NCI-H2081 (cell line): ENCODE results near the gene MKI67.

Source experiments
- DNase-seq, 2 experiments: peaks; one replicate each; lab custom pipeline; 2025; lab: John Stamatoyannopoulos, UW

Gene MKI67

DNA sequence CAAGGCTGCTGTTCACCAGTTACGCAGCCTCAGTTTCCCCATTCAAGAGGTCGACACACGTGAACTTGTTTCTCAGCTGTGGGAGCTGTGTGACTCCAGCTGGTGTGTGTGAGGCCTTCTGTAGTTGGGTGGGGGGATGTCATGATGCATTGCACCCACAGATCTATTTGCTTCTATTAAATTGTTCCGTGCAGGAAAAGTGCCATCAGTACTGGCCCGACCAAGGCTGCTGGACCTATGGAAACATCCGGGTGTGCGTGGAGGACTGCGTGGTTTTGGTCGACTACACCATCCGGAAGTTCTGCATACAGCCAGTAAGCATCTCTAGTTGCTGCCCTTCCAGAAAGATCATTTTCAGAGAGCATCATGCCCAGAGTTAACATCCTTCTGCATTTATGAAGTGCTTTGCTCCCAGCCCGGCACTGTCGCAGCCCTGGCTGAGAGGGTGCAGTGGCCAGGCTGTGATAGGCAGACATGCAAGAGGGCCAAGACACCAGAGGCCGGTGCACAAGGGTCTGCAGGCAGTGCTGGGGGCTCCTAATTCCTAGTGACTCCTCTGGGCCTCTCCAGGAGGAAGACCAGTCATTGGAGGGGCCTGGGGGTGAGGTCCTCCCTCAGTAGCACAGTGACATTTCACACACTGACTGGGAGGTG is 60.2 kb downstream of the MKI67 start:
- DNase-seq = no peak

GRCh38 chr10:128064970-128065580 is 61.1 kb downstream of the MKI67 start:
- no peak for DNase-seq

- no peak for DNase-seq
Observed at GRCh38 chr10:128064108-128064969, 61.9 kb downstream of the MKI67 start.

GRCh38 chr10:128063736-128064107 is 62.5 kb downstream of the MKI67 start:
- DNase-seq = no peak

- DNase-seq = no peak
Observed at GRCh38 chr10:128062881-128063563, 63.2 kb downstream of the MKI67 start.

DNA sequence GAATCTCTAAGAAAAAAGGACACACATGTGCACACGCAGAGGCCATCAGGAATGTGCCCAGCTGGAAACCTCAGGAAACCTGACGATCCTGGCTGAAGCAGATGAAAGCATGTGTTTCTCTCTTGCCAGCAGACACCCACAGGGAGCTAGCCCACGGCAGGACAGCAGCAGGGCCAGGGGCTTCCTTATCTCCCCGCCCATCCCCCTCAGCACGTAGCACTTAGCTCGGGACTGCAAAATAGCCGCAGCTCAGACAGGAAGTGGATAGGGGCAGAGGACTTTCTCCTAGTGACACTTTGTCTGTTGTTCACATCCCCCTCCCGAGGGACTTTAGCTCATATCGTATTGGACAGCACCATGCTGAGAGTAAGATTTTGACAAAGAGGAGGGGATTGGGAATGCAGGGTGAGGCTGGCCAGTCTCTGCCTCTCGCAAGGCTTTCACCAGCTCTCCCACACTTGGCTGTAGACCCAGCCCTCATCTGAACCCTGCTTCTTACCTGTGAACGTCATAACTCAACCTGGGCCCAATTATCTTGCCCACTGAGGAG is 63.8 kb downstream of the MKI67 start:
- no peak for DNase-seq

DNA sequence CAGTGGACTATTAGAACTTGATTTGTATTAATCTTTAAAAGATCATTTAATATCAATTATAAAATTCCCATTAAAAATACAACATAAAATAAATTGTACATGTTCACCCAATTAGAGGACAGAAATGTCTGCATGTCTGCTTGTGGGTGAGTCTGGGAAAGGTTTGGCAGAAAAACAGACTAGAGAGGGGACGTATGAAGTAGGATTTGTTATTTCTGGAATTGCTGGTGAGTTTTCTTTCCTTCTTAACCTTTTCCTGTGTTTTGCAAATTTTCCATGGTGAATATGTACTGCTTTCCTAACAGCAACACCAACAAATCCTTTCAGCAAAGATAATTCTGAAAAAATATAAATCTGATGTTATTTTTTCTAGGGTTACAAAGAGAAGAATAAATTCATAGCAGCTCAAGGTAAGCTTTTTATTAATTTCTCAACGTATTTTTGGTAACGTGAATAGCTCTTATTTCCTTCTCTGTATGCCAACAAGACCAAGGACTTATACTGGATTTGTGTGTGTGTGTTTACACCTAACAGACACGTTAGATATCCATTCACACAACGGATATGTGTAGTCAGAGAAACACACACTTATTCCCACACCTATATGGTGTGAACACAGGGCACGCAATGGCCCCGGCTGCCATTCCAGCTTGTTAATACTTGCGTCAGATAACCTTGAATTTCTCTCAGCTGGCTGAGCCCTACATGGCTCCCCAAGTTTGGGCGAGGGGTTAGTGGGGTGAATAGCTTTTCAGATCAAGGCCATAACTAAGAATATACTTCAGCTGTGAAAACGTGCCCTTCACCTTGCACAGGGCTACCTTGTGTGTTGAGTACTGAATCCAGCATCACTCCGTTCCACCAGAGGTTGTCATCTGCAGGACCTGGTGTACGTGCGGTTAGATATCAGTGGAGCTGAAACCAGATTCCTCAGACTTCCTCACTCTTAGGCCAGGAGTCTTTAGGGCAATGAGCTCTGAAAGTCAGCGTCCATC is 64.6 kb downstream of the MKI67 start:
- DNase-seq = no peak

DNA sequence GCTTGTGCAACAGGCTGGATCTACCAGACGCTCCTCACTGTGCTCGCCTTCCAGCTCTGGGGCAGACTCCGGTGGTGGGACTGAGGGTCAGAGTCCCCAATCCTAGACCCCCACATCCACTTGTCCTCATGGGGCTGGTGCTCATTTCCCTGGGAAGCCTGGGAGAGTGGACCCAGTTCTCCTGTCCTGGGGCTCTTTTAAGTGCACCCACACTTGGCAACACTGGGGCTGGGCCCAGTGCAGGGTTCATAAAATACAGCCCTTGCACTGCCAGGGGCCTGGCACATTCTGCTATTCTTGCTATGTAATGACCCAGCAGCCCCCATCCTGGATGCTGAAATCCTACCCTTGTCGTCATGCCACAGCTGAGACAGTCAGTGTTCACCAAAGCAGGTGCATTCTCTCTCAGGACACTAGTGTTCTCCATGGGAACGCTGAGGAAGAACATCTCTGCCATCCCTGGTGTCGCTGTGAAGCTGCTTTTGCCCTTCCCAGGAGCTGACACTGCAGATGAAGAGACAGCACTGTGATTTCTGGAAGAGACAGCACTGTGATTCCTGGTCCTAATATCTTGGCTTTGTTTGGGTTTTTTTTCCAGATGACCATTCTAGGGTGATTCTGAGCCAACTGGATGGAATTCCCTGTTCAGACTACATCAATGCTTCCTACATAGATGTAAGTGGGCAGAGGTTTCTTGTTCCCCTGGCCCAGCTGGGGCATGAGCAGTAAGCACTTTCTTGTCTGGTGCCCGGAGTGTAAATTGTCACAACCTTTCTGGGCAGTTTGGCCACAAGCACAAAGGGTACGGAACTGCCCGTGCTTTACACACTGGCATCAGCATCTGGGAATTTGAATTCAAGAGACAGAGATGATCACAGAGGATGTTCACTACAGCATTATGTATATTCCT is 65.6 kb downstream of the MKI67 start:
- no peak for DNase-seq

DNA sequence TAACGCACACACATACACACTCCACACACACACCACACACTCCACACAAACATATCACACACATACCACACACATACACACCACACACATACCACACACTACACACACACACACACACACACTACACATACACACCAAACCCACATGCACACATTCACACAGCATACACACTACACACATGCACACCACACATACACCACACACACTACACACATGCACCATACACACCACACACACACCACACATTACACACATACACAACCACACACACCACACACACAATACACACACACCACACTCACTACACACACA is 66.3 kb downstream of the MKI67 start:
- no peak for DNase-seq

DNA sequence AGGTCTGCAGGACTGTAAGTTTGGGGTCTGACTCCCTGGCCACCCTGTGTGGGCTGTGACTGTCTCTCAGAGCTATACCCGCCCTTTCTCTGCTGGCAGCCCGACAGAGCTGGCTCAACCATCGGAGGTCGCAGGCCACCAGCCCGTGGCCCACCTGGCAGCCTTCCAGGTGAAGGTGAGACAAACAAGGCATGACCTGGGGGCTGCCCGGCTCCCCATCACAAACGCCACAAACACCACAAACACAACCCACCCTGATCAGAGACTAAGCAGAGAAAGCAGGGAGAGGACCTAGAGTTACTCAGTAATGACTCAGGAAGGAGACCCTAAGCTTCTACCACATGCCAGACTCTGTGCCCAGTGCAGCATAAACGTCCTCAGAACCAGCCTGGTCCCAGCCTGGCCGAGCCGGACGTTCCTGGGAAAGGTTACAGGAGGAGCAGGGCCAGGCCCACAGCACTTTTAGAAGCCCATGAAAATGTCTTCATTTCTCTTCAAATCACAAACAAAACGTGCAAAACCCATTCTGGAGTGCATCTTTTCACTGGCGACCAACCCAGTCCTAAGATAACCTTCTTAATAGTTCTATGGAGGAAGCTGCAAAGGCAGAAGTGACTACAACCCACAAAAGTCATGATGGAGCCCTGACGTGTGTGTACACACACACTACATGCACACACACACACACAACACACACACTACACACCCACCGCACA is 66.8 kb downstream of the MKI67 start:
- no peak for DNase-seq

- no peak for DNase-seq
Observed at GRCh38 chr10:128058750-128059134, 67.5 kb downstream of the MKI67 start.

GRCh38 chr10:128058106-128058749 is 68.0 kb downstream of the MKI67 start:
- no peak for DNase-seq

GRCh38 chr10:128056303-128057050 is 69.7 kb downstream of the MKI67 start:
- no peak for DNase-seq

DNA sequence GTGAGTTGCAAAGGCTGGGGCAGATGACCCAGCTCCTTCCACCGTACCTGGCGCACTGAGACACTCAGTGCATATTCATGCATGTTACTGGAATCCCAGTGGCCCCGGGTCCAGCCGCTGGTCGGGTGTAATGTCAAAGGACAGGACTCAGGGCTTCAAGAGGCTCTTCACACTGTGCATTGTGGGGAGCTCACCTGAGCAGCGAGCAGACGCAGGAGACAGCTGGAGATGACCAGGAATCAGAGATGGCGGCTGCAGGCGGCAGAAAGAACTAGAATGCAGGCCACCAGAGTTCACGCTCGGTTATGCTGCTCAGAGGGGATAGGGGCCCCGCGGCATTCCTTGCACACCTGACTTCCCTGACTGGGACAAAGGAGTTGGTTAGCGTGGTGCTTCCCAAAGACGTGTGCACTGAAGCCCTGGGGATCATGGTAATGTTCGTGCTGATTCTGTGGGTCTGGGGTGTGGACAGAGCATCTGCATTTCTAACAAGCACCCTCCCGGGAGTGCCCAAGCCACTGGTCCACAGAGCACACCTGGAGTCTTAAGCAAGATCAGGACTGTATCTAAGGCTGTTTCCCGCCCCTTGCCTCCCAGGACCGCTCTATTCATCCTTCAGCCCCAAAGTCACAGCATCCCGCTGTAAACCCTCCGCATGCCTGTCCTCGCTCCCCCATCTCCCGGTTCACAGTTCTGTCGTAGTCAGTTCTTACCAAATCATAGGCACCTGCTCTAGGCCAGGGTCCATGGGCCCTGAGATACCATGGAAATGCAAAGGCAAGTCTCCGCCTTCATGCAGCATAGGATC is 71.0 kb downstream of the MKI67 start:
- DNase-seq = no peak

DNA sequence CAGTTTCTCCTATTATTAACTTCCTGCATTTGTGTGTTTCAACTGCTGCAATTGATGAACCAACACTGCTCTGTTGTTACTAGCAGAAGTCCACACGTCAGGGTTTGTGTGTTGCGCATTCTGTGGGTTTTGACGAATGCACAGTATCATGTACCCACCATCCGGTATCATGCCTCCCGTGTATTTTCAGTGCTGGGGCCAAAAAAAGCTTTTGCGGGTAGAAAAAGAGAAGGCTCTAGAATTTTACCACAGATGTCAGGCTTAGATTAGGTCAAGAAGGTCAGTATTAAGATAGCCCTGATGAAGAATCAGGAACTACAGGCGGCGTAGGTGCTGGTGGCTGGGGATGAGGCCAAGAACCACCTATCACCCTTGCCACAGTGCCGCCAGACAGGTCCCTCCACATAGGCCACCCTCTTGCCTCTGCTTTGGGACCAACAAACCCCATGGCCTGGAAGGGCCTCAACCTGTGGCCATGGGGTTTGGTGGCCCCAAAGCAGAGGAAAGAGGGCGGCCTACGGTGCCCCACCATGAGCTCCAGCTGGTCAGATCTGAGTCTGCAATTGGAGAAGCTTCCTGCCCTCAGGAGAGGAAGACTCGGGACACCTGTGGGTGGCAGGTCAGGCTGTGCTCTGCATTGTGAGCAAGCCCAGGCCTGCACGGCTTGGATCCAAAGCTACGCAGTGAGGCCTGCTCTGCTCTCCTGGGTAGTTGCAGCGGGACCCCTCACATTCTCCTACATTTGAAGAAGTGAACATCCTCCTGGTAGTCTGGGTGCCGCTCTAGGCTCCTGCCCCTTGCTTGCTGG is 71.9 kb downstream of the MKI67 start:
- no peak for DNase-seq

- DNase-seq = no peak
Observed at GRCh38 chr10:128053356-128053755, 72.9 kb downstream of the MKI67 start.

DNA sequence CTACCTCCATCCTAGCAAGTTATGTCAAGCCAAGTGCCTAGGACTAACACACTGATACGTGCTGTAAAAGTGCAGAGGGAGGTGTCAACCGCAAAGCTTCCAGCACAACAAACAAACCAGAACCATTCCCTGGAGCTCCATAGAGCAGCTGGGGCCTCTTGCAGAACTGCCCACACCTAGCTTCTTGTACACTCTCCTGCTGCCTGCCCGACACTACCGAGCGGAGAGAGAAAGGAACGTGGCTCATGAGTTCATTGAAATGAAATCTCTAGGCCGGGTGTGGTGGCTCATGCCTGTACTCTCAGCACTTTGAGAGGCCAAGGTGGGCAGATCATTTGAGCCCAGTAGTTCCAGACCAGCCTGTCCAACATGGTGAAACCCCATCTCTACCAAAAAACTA is 73.5 kb downstream of the MKI67 start:
- DNase-seq = no peak
